Smooth muscle cell (in vitro differentiated cells): ENCODE data around the gene CEP162. TPM values are rescaled to one million over a fixed set of nuclear protein-coding genes. Genes with fewer than 3 reads are reported as not detected.

ENCODE experiments used
- DNase-seq: peaks from one replicate; lab custom pipeline; 2025; ENCODE audit not compliant: unreplicated experiment; lab: John Stamatoyannopoulos, UW
- H2AFZ ChIP-seq: fragments of 200-600 bp; sonication (generic); 2 replicates; pipeline ENCODE4 v1.6.0; 2016; ENCODE audit warnings: antibody characterized with exemption, low read depth, mild to moderate bottlenecking
- H3F3A ChIP-seq: fragments of 200-600 bp; sonication (generic); 2 replicates; pipeline ENCODE4 v1.6.0; 2017; ENCODE audit warnings: antibody characterized with exemption, low read depth
- H3K27ac ChIP-seq: fragments of 200-600 bp; sonication (generic); 2 replicates; pipeline ENCODE4 v1.5.1; 2016; ENCODE audit warnings: low read depth, mild to moderate bottlenecking
- H3K27me3 ChIP-seq: fragments of 200-600 bp; sonication (generic); 2 replicates; pipeline ENCODE4 v1.6.1; 2016; ENCODE audit warnings: low read depth, mild to moderate bottlenecking
- H3K36me3 ChIP-seq: fragments of 200-600 bp; sonication (generic); 2 replicates; pipeline ENCODE4 v1.5.1; 2016; ENCODE audit warnings: low read depth
- H3K4me1 ChIP-seq: fragments of 200-600 bp; sonication (generic); 2 replicates; pipeline ENCODE4 v1.5.1; 2016; ENCODE audit warnings: low read depth
- H3K4me2 ChIP-seq: fragments of 200-600 bp; sonication (generic); 2 replicates; pipeline ENCODE4 v1.6.0; 2016; ENCODE audit warnings: mild to moderate bottlenecking
- H3K4me3 ChIP-seq: fragments of 200-600 bp; sonication (generic); 2 replicates; pipeline ENCODE4 v1.5.1; 2016; ENCODE audit warnings: mild to moderate bottlenecking
- H3K79me2 ChIP-seq: fragments of 200-600 bp; sonication (generic); 2 replicates; pipeline ENCODE4 v1.6.0; 2016; ENCODE audit warnings: low read depth, mild to moderate bottlenecking
- H3K9ac ChIP-seq: fragments of 200-600 bp; sonication (generic); 2 replicates; pipeline ENCODE4 v1.6.0; 2016; ENCODE audit warnings: low read depth
- H3K9me3 ChIP-seq: fragments of 200-600 bp; sonication (generic); replicated peaks from 2 replicates; pipeline ENCODE4 v1.5.1; 2016; ENCODE audit warnings: low read depth
- H4K20me1 ChIP-seq: fragments of 200-600 bp; sonication (generic); 2 replicates; pipeline ENCODE4 v1.6.0; 2016; ENCODE audit warnings: low read depth
- WGBS: methylation state at CpG from one replicate; pipeline ENCODE4 v1.1.7; 2016; ENCODE audit warnings: low lambda C conversion rate; 5-methylcytosine and 5-hydroxymethylcytosine counted together
- polyA plus RNA-seq: library from polyadenylated mRNA; unstranded; fragments of >200 nt; fragmentation: Nextera tagmentation; extraction: Ambion mirVana; gene quantifications from 2 replicates; pipeline ENCODE4 v1.2.1, GENCODE V29; 2016
- total RNA-seq: library from RNA; depleted of rRNA; stranded (reverse); fragments of >200 nt; gene quantifications from 2 replicates; pipeline ENCODE4 v1.2.3, GENCODE V29; 2014
- TF ChIP-seq, protein P1 (sequence below): fragments of 200-600 bp; sonication (generic); IDR thresholded peaks from 2 replicates; pipeline ENCODE4 v1.5.1; 2017; ENCODE audit warnings: borderline replicate concordance, mild to moderate bottlenecking, antibody characterized with exemption; ENCODE audit not compliant: insufficient read depth, poor library complexity, severe bottlenecking

Gene CEP162
- total and polyA plus RNA-seq, 2 experiments from 2014 or later = 4.1 to 8.0 TPM

DNA sequence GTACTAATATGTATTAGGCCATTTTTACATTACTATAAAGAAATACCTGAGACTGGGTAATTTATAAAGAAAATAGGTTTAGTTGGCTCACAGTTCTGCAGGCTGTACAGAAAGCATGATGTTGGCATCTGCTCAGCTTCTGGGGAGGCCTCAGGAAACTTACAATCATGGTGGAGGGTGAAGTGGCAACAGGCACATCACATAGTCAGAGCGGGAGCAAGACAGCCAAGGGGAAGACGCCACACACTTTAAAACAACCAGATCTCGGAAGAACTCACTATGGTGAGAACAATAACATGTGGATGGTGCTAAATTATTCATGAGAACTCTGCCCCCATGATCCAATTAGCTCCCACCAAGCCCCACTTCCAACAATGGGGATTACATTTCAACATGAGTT lies 41.3 kb upstream of the CEP162 start:
- H4K20me1 ChIP-seq = no peaks in the 10 kb centered on the region
- TF ChIP-seq, protein P1, sequence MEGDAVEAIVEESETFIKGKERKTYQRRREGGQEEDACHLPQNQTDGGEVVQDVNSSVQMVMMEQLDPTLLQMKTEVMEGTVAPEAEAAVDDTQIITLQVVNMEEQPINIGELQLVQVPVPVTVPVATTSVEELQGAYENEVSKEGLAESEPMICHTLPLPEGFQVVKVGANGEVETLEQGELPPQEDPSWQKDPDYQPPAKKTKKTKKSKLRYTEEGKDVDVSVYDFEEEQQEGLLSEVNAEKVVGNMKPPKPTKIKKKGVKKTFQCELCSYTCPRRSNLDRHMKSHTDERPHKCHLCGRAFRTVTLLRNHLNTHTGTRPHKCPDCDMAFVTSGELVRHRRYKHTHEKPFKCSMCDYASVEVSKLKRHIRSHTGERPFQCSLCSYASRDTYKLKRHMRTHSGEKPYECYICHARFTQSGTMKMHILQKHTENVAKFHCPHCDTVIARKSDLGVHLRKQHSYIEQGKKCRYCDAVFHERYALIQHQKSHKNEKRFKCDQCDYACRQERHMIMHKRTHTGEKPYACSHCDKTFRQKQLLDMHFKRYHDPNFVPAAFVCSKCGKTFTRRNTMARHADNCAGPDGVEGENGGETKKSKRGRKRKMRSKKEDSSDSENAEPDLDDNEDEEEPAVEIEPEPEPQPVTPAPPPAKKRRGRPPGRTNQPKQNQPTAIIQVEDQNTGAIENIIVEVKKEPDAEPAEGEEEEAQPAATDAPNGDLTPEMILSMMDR = no peak
- no peak for DNase-seq
- no peaks in the 10 kb centered on the region for H3F3A ChIP-seq
- H3K27ac ChIP-seq = no peak overlapping the region
- no peaks in the 10 kb centered on the region for H3K9me3 ChIP-seq
- no peak overlapping the region for H2AFZ ChIP-seq
- H3K9ac ChIP-seq = no peak overlapping the region
- no peak overlapping the region for H3K4me3 ChIP-seq
- H3K79me2 ChIP-seq = no peaks in the 10 kb centered on the region
- H3K4me1 ChIP-seq = no peaks in the 10 kb centered on the region
- H3K4me2 ChIP-seq = no peak overlapping the region
- no peaks in the 10 kb centered on the region for H3K36me3 ChIP-seq
- H3K27me3 ChIP-seq = no peaks in the 10 kb centered on the region
- WGBS = 91% methylated on average over 3 of the region's 3 CpGs

DNA sequence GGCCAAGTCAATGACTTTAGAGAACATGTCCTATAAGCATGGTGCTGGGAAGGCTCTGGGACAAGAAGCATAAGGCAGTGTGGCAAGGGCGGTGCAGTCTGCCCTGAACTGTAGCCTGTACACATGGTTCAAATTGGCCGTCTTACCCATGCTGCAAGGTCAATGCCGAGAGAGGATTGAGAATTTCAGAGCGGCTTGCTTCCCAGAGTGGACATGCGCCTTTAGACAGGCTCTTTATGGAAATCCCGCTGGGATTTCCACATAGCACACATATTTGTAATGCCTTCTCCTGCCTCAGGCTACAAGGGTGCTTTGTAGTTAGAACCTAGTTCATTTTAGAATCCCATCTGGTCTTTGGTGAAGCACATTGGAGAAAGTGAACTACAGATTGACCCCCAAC lies 36.1 kb upstream of the CEP162 start:
- Histone ChIP-seq H3K4me1 (no peaks in the 10 kb centered on the region), H2AFZ (no peak overlapping the region), H3K36me3 (no peaks in the 10 kb centered on the region), H3K4me2 (no peak overlapping the region), H3K27me3 (no peaks in the 10 kb centered on the region), H4K20me1 (no peaks in the 10 kb centered on the region), H3K27ac (no peak overlapping the region), H3K9ac (no peak overlapping the region), H3F3A (no peaks in the 10 kb centered on the region), H3K79me2 (no peaks in the 10 kb centered on the region), H3K4me3 (no peak overlapping the region), H3K9me3 (no peaks in the 10 kb centered on the region)
- TF ChIP-seq, protein P1 = no peak
- 49% methylated on average over 6 of the region's 6 CpGs for WGBS
- DNase-seq = no peak

DNA sequence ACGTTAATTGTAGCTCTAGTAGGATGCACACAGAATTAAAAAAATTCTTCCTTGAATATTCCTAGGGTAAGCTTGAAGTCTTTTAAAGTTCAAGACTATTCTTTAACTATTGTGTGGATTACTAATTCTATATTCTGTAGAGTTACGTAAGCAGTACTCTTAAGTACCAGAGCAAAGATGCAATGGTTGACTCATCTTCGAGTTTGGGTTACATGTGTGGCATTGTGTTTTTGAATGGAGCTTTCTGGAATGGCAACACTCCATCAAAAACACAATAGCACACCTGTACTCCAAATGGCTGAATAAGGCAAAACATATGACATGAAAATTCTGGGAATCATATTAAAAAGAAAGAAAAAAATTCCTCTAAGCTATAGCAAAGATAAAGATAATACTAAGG lies 33.5 kb upstream of the CEP162 start:
- DNase-seq = no peak
- WGBS = 87% methylated on average over 3 of the region's 3 CpGs
- Histone ChIP-seq H4K20me1 (no peaks in the 10 kb centered on the region), H3K9ac (no peak overlapping the region), H3K9me3 (no peaks in the 10 kb centered on the region), H3K27ac (no peak overlapping the region), H2AFZ (no peak overlapping the region), H3K36me3 (no peaks in the 10 kb centered on the region), H3K4me1 (peaks cover 6% of the 10 kb centered on the region), H3K4me2 (no peak overlapping the region), H3K79me2 (no peaks in the 10 kb centered on the region), H3K4me3 (no peak overlapping the region), H3F3A (no peaks in the 10 kb centered on the region), H3K27me3 (no peaks in the 10 kb centered on the region)
- TF ChIP-seq, protein P1 = no peak

DNA sequence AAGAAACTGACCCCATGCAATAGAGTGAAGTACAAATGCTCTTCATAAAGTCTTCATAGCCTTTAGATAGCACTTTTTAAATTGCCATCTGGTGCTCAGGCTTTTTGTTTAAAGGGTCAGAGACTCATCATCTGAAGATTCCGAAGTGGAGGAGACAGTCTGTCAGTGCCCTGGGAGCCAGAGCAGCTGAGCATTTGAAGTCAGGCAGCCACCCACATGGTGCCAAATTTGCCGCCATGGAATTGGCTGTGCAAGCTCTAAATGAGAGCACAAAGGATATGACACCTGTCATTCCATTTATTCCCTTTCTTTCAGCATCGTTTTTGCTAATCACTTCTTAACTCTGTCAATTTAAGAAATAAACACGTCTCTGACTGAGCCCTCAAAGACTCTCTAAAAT lies 32.8 kb upstream of the CEP162 start:
- WGBS = 79% methylated on average over 4 of the region's 4 CpGs
- Histone ChIP-seq H4K20me1 (no peaks in the 10 kb centered on the region), H3K27me3 (no peaks in the 10 kb centered on the region), H3F3A (no peaks in the 10 kb centered on the region), H2AFZ (no peak overlapping the region), H3K9me3 (no peaks in the 10 kb centered on the region), H3K4me3 (no peak overlapping the region), H3K4me2 (no peak overlapping the region), H3K4me1 (peaks cover 6% of the 10 kb centered on the region), H3K79me2 (no peaks in the 10 kb centered on the region), H3K36me3 (no peaks in the 10 kb centered on the region), H3K27ac (no peak overlapping the region), H3K9ac (no peak overlapping the region)
- TF ChIP-seq, protein P1 = no peak
- no peak for DNase-seq
